GM11168 (cell line): ENCODE results near the gene TPSB2.
"Not testable (repeated sequence)": the region's sequence is repeated elsewhere in the genome, so short reads cannot be mapped to it uniquely, and the experiment has no call there.

Experiments
- in situ Hi-C: fragments of 300-500 bp; cut with MboI; formaldehyde crosslinking; loops from one replicate; pipeline ENCODE4 v1.12.0; 2022; ENCODE audit warnings: low sequenced_read_pairs; ENCODE audit not compliant: unreplicated experiment

Gene TPSB2

GRCh38 chr16:1230084-1230470 is at the start of gene TPSB2:
TSS of gene TPSB2 (minus strand) at chr16:1230184. CDS start at chr16:1229951, 233 bp downstream.
- in situ Hi-C loops: not testable (repeated sequence)

DNA sequence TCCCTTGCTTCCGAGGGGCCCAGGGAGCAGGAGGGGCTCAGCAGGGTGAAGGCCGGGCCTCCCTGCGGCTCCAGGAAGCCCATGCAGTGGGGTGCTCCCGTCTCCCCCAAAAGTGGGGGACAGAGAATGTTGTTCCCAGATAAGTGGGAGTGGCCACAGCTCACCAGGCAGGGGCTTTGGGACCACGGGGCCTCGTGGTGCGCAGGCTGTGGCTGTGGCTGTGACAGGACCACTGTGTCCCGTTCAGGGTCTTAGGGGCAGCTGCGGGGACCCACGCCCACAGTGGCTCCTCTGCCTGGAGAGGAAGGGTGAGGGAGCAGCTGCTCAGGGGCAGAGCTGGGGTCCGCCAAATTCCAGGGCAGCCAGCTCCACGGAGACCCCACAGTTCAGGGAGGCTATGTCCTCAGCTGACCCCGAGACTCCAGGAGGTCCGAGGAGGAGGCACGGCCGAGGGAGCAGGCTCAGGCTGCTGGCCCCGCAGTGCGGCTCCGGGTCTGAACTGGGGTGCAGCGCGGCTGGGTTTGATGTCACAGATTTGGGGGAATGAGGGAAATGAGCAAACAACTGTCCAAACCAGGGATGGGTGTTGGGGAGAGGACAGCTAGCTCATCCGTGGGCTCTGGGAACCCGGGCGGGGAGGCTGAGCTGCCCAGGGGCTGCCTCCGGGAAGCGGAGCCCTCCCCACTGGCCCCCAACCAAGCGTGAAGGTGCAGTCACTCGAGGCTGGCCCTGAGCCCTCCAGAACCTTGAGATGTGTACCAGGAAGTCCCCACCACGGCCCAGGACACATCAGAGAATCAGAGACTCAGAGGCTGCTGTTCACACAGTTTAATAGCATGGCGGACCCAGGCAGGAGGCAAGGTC is 49.3 kb upstream of the TPSB2 start:
- in situ Hi-C loops: no loop called here

DNA sequence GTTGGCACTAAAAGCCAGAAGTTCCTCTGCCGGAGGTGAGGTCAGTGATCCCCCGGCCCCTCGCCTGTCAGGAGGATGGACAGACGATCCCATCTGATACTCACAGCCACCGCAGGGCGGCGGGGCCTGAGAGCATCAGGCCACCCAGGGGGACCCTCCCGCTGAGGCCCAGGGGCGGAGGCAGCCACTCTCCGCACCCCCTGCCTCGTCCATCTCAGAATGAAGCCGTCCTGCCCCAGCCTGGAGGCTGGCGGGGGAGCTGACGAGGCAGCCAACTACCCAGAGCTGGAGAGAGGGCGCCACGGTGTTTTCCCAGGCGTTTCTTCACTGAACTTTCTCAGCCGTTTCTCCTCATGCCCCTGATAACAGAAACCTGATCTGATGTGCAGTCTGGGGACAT is 48.5 kb upstream of the TPSB2 start:
- in situ Hi-C loops: no loop called here

GRCh38 chr16:1277617-1278282 is 47.8 kb upstream of the TPSB2 start:
- in situ Hi-C loops: no loop called here

DNA sequence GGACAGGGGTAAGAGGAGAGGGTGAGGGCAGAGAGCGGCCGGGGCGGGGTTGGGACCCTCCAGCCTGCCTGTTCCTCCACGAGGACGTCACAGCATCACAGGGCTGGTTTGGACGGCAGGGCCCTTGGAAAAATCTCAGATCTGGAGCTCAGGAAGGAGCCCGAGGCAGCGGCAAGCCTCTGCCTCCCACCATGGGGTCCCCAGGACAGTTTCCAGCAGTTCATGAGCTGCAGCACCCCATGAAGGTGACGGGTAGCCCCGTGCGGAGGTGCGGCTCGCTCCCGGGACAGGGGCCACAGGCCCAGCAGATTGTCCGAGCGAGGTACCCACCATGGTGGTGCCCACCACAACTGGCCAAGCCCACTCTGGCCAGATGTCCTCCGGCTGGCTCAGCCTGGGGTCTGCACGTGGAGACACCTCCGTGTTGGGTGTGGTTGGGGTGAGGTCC is 47.2 kb upstream of the TPSB2 start:
- in situ Hi-C loops: no loop called here

GRCh38 chr16:1276580-1276878 is 46.5 kb upstream of the TPSB2 start:
- in situ Hi-C loops: no loop called here

DNA sequence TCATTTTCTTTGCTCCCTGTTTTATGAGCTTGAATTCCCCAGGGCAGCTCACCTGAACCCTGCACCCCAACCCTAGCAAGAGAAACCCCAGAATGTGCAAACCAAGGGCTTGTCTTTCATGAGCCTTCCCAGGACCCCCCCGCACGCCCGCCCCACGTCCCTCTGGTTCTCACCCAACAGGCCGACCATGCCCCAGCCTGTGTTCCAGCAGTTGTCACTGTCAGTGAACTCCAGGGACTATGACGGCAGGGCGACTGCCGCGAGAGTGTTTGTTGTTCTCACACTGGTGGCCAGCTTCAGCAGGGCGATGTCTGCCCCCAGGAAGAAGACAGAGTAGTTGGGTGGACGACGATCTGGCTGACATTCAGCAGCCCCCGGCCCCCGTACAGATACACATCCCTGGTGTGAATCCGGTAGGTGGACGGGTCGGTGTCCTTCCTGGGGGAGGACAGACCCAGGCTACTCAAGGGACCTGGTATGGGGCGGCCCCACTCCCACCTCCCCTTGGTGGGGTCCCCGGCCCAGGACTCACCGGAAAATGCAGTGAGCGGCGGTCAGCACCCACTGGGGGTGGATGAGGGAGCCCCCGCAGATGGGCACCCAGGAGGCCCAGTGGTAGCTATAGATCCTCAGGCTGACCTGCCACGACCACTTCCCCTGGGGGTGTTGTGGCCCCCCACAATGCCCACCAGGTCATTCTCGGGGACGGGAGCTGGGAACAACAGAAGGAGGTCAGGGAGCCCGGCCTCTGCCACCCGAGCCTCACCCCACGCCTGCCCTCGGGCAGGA is 46.0 kb upstream of the TPSB2 start:
- in situ Hi-C loops: no loop called here

DNA sequence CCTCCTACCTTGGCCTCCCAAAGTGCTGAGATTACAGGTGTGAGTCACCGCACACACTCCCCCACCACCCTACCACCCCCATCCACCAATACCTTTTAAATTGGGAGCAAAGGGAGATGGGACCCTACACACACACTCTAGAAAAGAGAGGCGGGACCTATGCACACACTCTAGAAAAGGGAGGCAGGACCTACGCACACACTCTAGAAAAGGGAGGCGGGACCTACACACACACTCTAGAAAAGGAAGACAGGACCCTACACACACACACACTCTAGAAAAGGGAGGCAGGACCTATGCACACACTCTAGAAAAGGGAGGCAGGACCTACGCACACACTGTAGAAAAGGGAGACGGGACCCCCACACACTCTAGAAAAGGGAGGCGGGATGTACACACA is 44.8 kb upstream of the TPSB2 start:
- in situ Hi-C loops: no loop called here

DNA sequence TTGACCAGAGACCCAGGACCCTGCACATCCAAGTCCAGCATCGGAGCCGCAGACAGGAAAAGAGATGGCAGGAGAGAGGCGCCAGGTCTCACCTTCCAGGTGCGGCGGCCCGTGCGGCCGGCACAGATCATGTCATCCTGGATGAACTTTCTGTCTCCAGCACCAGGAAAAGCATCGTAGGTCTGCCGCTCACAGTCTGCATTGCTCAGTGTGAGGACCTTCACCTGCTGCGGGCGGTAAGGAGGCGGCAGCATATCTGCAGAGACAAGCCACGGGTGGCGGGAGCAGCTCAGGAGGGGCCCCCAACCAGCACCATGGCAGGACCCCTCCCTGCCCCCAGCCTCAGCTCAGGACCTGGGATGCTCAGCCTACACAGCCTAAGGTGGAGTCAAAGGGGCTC is 43.8 kb upstream of the TPSB2 start:
- in situ Hi-C loops: no loop called here

- in situ Hi-C loops: no loop called here
Observed at GRCh38 chr16:1272453-1273198, 42.6 kb upstream of the TPSB2 start.

DNA sequence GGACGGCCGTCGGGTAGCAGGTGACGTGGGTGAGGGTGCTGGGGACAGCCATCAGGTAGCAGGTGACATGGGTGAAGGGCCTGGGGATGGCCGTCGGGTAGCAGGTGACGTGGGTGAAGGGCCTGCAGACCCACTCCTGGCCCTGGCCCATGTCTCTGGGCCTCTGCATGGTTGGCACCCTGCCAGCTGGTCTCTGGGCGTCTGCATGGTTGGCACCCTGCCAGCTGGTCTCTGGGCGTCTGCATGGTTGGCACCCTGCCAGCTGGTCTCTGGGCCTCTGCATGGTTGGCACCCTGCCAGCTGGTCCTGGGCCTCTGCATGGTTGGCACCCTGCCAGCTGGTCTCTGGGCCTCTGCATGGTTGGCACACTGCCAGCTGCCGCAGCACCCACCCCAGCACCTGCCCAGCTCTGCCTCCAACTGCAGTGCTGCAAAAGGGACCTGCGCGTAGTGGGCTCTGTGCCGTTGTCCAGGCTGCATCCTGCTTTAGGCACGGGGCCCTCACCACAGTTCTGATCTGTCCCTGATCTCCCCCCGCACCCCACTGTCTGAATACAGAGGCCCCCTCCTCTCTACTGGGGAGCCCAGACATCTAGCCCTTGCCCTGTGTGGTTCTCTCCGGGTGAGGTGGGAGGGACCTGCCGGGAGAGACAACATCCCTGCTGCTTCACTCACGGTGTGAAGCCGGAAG is 41.9 kb upstream of the TPSB2 start:
- in situ Hi-C loops: not testable (repeated sequence)

DNA sequence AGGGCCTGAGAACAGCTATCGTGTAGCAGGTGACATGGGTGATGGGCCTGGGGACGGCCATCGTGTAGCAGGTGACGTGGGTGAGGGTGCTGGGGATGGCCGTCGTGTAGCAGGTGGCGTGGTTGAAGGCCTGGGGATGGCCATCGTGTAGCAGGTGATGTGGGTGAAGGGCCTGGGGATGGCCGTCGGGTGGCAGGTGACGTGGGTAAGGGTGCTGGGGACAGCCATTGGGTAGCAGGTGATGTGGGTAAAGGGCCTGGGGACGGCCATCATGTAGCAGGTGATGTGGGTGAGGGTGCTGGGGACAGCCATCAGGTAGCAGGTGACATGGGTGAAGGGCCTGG is 41.4 kb upstream of the TPSB2 start:
- in situ Hi-C loops: no loop called here

DNA sequence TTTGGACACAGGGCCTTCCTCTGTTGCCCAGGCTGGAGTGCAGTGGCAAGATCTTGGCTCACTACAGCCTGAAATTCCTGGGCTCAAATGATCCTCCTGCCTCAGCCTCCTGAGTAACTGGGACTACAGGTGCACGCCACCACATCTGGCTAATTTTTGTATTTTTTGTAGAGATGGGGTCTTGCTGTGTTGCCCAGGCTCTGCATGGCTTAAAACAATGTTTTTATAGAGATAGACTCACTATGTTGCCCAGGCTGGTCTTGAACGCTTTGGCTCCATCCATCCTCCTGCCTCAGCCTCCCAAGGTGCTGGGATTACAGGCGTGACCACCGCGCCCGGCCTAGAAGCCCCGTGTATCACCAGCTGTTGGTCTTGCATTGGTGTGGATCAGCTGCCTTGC is 39.4 kb upstream of the TPSB2 start:
- in situ Hi-C loops: not testable (repeated sequence)

DNA sequence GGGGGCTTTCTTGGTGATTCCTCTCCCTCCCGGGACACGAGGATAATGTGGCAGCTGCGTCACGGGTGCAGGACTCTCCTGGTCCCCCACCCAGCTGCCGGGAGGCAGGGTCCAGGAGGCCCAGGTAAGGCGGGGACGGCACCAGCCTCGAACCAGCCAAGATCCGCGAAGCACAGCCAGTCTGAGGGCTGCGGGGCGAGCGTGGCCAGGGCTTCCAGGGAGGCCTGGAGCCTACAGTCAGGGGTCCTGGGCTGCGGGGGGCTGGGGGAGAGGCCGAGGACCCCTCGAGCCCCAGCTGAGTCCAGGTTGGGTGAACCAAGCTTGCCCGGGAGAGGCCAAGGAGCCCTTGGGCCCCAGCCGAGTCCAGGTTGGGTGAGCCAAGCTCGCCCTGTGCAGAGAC is 35.8 kb upstream of the TPSB2 start:
- in situ Hi-C loops: no loop called here

DNA sequence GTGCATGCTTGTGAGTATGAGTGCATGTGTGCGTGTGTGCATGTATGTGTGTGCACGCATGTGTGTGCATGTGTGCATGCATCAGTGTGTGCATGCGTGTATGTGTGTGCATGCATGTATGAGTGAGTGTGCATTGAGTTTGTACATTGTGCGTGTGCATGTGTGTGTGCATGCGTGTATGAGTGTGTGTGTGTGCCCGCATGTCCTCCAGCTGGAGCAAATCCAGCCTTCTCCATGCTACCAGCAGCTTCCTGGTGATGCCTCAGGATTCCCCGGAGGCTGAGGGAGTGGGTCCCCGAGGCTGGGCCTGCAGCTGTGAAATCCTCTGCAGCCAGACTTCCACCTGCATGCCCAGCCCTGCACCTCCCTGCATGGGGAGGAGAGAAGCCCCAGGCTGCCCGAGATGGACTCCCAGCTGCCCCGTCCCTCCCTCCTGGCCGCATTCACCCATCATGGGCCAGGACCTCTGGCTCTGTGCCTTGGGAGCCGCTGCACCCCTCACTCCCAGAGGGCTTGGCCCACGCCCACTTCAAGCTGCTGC is 35.2 kb upstream of the TPSB2 start:
- in situ Hi-C loops: no loop called here

DNA sequence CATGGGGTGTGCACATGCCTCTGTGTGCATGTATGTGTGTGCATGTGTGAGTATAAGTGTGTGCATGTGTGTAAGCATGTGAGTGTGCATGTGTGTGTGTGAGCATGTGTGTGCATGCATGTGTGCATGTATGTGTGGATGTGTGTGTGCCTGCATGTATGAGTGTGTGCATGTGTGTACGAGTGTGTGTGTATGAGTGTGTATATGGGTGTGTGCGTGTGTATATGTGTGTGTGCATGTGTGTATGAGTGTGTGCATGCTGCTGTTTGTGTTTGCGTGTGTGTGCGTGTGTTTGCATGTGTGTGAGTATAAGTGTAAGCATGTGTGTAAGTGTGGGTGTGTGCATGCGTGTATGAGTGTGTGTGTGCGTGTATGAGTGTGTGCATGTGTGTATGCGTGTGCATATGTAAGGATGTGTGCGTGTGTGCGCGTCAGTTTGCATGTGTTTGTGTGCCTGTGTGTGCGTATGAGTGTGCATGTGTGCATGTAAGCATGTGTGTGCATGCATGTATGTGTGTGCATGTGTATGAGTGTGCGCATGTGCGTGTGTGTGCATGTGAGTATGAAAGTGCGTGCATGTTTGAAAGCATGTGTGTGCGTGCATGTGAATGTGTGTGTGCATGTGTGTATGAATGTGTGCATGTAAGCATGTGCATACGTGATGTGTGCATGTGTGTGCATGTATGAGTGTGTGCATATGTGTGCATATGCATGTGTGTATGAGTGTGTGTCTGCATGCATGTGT is 34.5 kb upstream of the TPSB2 start:
- in situ Hi-C loops: no loop called here

DNA sequence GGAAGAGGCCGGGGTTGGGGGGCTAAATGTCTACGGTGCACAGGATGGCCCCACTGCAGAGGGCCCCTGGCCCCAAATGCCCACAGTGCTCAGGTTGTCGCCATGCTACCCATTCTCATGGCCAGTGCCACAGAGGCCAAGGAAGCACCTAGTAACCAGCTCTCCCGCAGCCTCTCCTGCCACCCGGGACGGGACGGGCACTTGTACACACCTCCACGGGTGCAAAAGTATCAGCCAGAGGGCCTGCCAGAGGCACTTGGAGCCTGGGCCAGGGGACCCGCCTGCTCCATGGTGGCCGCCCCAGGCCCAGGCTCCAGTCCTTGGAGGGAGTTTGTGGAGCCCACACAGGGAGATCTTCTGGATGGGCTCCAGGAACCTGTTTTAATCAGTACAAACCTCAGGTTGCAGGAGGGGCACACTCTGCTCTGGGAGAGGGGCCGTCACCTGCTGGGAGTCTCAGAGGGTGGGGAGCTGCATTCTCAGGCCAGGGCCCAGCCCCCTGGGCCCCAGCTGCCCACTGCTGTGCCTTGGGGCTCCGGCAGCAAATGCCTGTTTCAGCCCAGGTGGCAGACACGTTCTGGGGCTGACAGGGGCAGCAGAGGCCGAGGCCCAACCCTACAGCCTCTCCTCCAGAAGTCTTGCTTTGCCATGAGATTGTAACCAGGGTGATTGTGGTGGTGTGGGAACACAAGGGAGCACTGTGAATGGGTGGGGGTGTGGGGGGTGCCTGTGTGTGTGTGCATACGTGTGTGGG is 33.8 kb upstream of the TPSB2 start:
- in situ Hi-C loops: no loop called here

GRCh38 chr16:1262846-1263221 is 32.9 kb upstream of the TPSB2 start:
- in situ Hi-C loops: no loop called here
